Loucy (cell line): ENCODE measurements around the gene C1orf50.
"Not testable (repeated sequence)": the region's sequence is repeated elsewhere in the genome, so short reads cannot be mapped to it uniquely, and the experiment has no call there.

Experiments used
- H2AFZ ChIP-seq: fragments of 200-600 bp; sonication (generic); 2 replicates; pipeline ENCODE4 v1.6.0; 2016; ENCODE audit warnings: antibody characterized with exemption, mild to moderate bottlenecking, low read length, moderate library complexity
- H3F3A ChIP-seq: fragments of 200-600 bp; 2 replicates; pipeline ENCODE4 v1.6.0; 2016; ENCODE audit warnings: antibody characterized with exemption, low read depth, mild to moderate bottlenecking
- H3K27me3 ChIP-seq: fragments of 200-600 bp; sonication (generic); 2 replicates; pipeline ENCODE4 v1.6.1; 2014; ENCODE audit warnings: low read length, mild to moderate bottlenecking; ENCODE audit not compliant: insufficient read depth, poor library complexity, severe bottlenecking
- H3K36me3 ChIP-seq: fragments of 200-600 bp; sonication (generic); 2 replicates; pipeline ENCODE4 v1.6.1; 2016; ENCODE audit warnings: low read length; ENCODE audit not compliant: insufficient read depth
- H3K4me1 ChIP-seq: fragments of 200-600 bp; sonication (generic); 2 replicates; pipeline ENCODE4 v1.5.1; 2014; ENCODE audit warnings: low read length, mild to moderate bottlenecking; ENCODE audit not compliant: insufficient read depth, poor library complexity, severe bottlenecking
- H3K4me2 ChIP-seq: fragments of 200-600 bp; sonication (generic); 2 replicates; pipeline ENCODE4 v1.6.0; 2014; ENCODE audit warnings: antibody characterized with exemption, low read length, low read depth, mild to moderate bottlenecking; ENCODE audit not compliant: poor library complexity, severe bottlenecking
- H3K4me3 ChIP-seq: fragments of 200-600 bp; sonication (generic); 2 replicates; pipeline ENCODE4 v1.5.1; 2014; ENCODE audit warnings: low read length, mild to moderate bottlenecking, mixed read lengths; ENCODE audit not compliant: poor library complexity, severe bottlenecking
- H3K79me2 ChIP-seq: fragments of 200-600 bp; sonication (generic); 2 replicates; pipeline ENCODE4 v1.6.1; 2014; ENCODE audit warnings: low read length; ENCODE audit not compliant: insufficient read depth
- H3K9ac ChIP-seq: fragments of 200-600 bp; sonication (generic); 2 replicates; pipeline ENCODE4 v1.6.0; 2014; ENCODE audit warnings: mild to moderate bottlenecking, low read depth, low read length, moderate library complexity; ENCODE audit not compliant: poor library complexity, severe bottlenecking
- H3K9me2 ChIP-seq: fragments of 200-600 bp; sonication (generic); replicated peaks from 2 replicates; pipeline ENCODE4 v1.6.1; 2016; ENCODE audit warnings: low read depth, low read length, mixed read lengths
- H3K9me3 ChIP-seq: fragments of 200-600 bp; sonication (generic); 2 replicates; pipeline ENCODE4 v1.6.1; 2014; ENCODE audit warnings: mild to moderate bottlenecking, antibody characterized with exemption, low read length, low read depth; ENCODE audit not compliant: insufficient read depth
- H4K20me1 ChIP-seq: fragments of 200-600 bp; sonication (generic); 2 replicates; pipeline ENCODE4 v1.6.0; 2014; ENCODE audit warnings: antibody characterized with exemption, low read length, mild to moderate bottlenecking; ENCODE audit not compliant: insufficient read depth, poor library complexity, severe bottlenecking
- EZH2phosphoT487 ChIP-seq: fragments of 200-600 bp; IDR thresholded peaks from 2 replicates; pipeline ENCODE4 v1.6.1; 2018; ENCODE audit warnings: antibody characterized with exemption, mild to moderate bottlenecking, moderate library complexity, borderline replicate concordance
- TF ChIP-seq, protein P1 (sequence below): fragments of 200-600 bp; sonication (generic); conservative IDR thresholded peaks from 2 replicates; pipeline ENCODE4 v1.5.1; 2014; ENCODE audit warnings: mild to moderate bottlenecking, antibody characterized with exemption, low read length

Gene C1orf50

DNA sequence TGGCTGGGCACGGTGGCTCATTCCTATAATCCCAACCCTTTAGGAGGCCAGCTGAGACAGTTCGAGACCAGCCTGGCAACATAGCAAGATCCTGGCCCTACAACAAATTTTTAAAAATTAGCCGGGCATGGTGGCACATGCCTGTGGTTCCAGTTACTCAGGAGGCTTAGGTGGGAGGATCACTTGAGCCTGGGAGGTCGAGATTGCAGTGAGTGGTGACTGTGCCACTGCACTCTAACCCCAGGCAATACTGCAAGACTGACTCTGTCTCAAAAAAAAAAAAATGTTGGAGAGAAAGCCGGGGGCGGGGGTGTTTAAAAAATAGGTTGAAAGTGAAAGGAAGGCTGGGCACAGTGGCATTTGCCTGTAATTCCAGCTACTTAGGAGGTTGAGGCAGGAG is 43.5 kb upstream of the C1orf50 start:
- H3F3A ChIP-seq, result no peaks in the 10 kb centered on the region
- H3K9me3 ChIP-seq, result no peaks in the 10 kb centered on the region
- no peaks in the 10 kb centered on the region for H3K79me2 ChIP-seq
- TF ChIP-seq, protein P1, sequence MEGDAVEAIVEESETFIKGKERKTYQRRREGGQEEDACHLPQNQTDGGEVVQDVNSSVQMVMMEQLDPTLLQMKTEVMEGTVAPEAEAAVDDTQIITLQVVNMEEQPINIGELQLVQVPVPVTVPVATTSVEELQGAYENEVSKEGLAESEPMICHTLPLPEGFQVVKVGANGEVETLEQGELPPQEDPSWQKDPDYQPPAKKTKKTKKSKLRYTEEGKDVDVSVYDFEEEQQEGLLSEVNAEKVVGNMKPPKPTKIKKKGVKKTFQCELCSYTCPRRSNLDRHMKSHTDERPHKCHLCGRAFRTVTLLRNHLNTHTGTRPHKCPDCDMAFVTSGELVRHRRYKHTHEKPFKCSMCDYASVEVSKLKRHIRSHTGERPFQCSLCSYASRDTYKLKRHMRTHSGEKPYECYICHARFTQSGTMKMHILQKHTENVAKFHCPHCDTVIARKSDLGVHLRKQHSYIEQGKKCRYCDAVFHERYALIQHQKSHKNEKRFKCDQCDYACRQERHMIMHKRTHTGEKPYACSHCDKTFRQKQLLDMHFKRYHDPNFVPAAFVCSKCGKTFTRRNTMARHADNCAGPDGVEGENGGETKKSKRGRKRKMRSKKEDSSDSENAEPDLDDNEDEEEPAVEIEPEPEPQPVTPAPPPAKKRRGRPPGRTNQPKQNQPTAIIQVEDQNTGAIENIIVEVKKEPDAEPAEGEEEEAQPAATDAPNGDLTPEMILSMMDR, result no peak
- no peak for TF ChIP-seq EZH2phosphoT487
- H3K4me2 ChIP-seq, result no peak overlapping the region
- H3K9me2 ChIP-seq, result no peaks in the 10 kb centered on the region
- H3K27me3 ChIP-seq, result no peaks in the 10 kb centered on the region
- no peak overlapping the region for H3K4me3 ChIP-seq
- H3K36me3 ChIP-seq, result peaks cover 7% of the 10 kb centered on the region; the same call in 1 of the 2 replicates
- no peak overlapping the region for H2AFZ ChIP-seq
- no peaks in the 10 kb centered on the region for H4K20me1 ChIP-seq
- no peaks in the 10 kb centered on the region for H3K4me1 ChIP-seq
- H3K9ac ChIP-seq, result no peak overlapping the region

DNA sequence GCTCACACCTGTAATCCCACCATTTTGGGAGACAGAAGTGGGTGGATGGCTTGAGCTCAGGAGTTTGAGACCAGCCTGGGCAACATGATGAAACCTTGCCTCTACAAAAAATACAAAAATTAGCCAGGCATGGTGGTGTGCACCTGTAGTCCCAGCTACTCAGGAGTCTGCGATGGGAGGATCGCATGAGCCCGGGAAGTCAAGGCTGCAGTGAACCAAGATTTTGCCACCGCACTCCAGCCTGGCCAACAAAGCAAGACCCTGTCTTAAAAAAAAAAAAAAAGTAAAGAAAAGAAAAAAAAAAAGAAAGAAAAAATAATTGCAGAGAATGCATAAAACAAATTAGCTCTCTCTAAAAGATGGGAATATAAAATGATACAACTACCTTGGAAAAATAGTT is 41.2 kb upstream of the C1orf50 start:
- H3K4me2 ChIP-seq, H3K9ac ChIP-seq, H3K9me2 ChIP-seq, H3K4me1 ChIP-seq, H3K36me3 ChIP-seq, H3K27me3 ChIP-seq, H3F3A ChIP-seq, H3K79me2 ChIP-seq, H3K9me3 ChIP-seq, H2AFZ ChIP-seq, H4K20me1 ChIP-seq, H3K4me3 ChIP-seq: not testable (repeated sequence)

DNA sequence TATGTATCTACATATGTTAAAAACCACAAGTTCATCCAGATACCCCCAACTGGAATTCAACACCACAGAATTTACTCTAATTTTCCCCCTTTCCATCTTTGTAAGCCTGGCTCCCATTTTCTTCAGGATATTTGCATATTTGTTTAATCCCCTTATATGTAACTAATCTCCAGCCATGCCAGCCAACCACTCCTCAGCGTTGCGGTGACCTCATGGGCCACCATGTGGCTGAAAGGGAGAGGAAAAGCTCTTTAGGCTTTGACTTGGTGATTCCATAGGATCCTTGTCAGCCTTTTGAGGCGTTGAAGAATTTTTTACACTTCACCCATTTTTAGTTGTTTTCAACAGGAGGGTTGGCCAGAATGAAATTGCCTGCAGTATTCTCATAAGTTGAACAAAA is 37.0 kb upstream of the C1orf50 start:
- Histone ChIP-seq H3K9ac (no peak overlapping the region), H3K4me2 (no peak overlapping the region), H3K79me2 (no peaks in the 10 kb centered on the region), H3K4me1 (no peaks in the 10 kb centered on the region), H3K27me3 (no peaks in the 10 kb centered on the region), H4K20me1 (no peaks in the 10 kb centered on the region), H3K4me3 (no peak overlapping the region), H3K9me2 (no peaks in the 10 kb centered on the region), H3K36me3 (no peaks in the 10 kb centered on the region), H2AFZ (no peak overlapping the region), H3F3A (no peaks in the 10 kb centered on the region), H3K9me3 (no peaks in the 10 kb centered on the region)
- TF ChIP-seq, protein P1, result no peak
- TF ChIP-seq EZH2phosphoT487, result no peak

DNA sequence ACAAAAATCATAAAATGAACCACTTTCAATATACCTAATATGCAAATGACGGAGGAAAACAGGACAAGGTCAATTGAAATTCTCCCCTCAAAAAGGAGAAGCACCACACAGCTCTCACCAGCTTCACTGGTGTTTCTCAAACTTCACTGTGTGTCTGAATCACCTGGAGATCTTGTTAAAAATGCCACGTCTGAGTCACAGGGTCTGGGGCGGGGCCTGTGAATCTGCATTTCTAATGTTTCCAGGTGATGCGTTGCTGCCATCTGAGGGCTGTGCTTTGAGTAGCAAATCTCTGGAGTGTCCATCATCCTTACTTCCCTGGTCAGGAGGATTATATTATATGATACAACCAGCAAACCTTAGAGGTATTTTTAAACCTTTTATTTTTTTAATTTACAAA is 36.1 kb upstream of the C1orf50 start:
- H3F3A ChIP-seq, result no peaks in the 10 kb centered on the region
- no peaks in the 10 kb centered on the region for H3K9me2 ChIP-seq
- H3K9me3 ChIP-seq, result no peaks in the 10 kb centered on the region
- TF ChIP-seq, protein P1, result peak; percentile 53
- TF ChIP-seq EZH2phosphoT487, result no peak
- H3K27me3 ChIP-seq, result no peaks in the 10 kb centered on the region
- H4K20me1 ChIP-seq, result no peaks in the 10 kb centered on the region
- H3K79me2 ChIP-seq, result no peaks in the 10 kb centered on the region
- H3K4me1 ChIP-seq, result no peaks in the 10 kb centered on the region
- H3K4me2 ChIP-seq, result no peak overlapping the region
- no peak overlapping the region for H2AFZ ChIP-seq
- no peaks in the 10 kb centered on the region for H3K36me3 ChIP-seq
- H3K4me3 ChIP-seq, result no peak overlapping the region
- no peak overlapping the region for H3K9ac ChIP-seq
